Activated T-cell treated with anti-CD3 and anti-CD28 coated beads, Interleukin-2, amount 50 U/mL, for 1 hour (primary cell): Measurements from ENCODE around the gene FREM2.

Source experiments
- DNase-seq: peaks from one replicate; pipeline ENCODE4 v3.0.0-alpha.2; 2020

The FREM2 gene

DNA sequence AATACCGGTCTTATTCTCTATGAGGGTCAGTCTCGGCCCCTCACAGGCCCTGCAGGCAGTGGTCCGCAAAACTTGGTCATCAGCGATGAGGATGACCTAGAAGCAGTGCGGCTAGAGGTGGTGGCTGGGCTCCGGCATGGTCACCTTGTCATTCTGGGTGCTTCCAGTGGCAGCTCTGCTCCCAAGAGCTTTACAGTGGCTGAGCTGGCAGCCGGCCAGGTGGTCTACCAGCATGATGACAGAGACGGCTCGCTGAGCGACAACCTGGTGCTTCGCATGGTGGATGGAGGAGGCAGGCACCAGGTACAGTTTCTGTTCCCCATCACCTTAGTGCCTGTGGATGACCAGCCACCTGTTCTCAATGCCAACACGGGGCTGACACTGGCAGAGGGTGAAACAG lies 1.8 kb downstream of the FREM2 start:
- no peak for DNase-seq

DNA sequence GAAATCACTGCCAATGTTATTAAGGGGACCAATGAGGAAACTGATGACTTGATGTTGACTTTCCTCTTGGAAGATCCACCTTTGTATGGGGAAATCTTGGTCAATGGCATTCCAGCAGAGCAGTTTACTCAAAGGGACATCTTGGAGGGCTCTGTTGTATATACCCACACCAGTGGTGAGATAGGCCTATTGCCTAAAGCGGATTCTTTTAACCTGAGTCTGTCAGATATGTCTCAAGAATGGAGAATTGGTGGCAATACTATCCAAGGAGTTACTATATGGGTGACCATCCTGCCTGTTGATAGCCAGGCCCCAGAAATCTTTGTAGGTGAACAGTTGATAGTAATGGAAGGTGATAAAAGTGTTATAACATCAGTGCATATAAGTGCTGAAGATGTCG lies 3.4 kb downstream of the FREM2 start:
- DNase-seq = no peak

DNA sequence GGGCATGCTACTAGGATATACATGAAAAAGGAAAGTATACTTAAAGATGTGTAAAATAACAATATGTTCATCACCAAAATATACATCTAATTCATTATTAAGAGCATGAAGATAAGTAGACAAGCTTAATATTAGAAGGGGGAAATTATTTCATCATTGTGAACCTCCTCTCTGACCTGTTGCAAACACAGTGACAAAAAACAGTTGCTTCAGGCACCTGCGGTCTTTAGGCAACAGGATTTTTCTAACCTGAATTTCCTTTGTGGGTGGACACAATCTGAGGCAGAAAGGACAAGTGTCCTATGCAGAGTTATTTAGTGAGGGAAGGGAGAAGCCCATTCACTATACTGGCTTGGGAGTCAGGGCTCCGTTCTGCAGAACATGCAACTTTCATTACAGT lies 6.3 kb downstream of the FREM2 start:
- no peak for DNase-seq

DNA sequence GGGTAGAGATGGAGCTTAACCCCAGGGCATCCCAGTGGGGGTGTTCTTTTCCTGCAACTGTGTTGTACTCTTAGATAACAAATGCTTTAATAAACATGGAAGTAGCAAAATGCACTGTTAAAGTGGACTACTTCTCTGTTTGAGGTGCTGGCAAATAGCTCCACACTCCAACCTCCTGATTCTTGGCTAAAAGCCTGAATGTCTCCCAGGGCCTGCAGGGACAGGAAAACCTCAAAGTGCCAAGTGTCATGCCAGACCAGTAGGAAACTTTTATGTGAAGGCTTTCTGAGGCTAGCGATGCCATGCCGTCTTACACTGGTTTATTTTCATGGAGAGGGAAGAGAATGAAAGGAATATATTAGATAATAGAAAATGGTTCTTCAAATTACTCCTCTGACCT lies 6.8 kb downstream of the FREM2 start:
- DNase-seq = no peak

DNA sequence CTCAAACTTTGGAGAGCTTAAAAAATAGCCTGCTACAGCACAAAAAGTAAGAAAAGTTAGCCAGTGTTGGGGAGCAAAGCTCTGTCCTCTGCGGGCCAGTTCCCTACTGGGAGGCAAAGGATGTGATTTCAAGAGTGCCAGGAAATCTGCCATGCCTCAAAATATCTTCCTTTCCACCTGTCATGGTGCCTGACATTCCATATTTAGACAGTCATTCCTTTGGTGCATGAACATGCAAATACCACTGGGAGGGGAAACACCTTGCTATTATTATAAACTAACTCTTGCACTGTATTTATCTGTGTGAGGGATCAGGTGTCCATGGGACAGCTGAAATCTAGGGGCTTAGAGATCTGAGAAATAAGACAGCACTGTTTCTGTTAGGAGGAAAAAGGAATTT lies 10.3 kb downstream of the FREM2 start:
- no peak for DNase-seq

DNA sequence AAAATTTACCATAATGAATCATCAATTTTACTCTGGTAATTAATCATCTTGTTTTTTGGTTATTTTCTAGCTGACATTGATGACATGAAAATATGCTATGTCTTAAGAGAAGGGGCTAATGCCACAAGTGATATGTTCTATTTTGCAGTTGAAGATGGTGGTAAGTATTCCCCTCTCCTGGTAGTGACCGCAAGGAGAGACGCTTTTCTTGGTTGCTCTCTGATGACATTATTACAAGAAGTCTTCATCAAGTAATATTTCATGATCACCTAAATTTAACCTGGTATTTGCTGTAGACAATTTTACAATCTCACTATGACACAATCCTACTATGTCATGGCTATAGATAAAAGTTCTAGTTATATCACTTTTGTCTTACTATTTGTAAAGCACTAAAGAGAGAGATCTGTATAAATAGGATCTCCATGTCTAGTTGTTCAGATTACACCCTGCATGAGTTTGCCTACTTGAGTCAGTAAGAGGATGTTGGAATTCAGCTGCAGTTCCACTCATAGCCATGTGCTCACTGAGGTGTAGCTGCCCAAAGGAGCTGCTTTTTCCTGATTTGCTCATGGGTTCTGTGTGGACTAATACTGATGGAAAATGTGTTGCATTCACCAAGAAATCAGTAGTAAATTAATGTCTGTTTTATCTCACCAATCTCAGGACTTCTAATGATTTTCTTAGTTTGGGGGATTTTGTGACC lies 10.9 kb downstream of the FREM2 start:
- DNase-seq = no peak

DNA sequence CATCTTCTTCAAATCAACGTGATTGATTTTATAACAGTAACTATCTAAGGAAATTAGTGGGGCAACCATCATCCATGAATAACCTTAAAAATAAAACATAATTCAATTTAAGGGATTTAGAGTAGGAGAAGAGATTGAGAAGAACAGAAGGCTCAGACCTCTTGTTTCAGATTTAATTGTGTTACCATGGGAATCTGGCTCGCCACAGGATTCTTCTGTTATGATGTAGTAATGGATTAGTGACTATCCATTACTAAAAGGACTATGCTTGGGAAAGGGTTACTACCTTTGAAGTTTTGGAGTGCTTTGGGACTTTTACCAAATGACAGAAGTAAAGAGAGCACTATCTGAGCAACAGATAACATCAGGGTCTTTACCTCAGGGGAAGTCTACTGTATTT lies 13.2 kb downstream of the FREM2 start:
- DNase-seq = no peak

DNA sequence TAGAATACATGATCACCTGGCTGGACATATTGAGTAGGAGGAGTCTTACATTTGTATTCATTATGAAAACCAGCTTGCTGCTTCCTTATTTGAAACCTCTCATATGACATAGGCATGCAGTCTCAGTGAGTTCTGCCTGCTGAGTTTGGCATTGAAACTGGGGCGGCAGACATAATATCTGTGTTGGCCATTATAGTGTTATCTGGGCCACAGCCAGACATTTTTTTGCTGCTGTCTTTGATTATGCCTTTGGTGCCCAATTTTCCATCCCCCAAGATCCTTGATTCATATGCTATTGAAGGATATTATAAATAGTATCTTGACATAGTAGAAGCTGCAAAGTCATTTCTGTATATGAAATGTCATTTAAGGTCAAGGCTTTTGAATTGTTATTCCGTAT lies 15.8 kb downstream of the FREM2 start:
- no peak for DNase-seq

DNA sequence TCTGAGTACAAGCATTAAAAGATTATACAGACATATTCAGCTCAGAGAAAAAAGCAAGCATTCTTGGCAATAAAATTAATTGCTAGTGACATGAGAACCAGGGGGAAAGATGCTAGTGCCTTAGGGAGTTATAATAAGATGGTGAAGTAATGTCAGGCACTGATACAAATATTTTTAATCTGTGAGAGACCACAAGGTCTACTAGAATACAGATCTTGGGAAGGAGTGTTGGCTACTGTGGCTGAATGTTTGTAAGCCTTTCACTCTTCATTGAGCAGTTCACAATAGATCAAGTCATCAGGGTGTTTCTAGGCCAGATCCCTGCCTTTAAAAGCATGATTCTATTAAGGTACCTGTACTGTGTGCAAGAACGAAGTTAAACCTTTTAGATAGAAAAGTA lies 16.4 kb downstream of the FREM2 start:
- DNase-seq = no peak

DNA sequence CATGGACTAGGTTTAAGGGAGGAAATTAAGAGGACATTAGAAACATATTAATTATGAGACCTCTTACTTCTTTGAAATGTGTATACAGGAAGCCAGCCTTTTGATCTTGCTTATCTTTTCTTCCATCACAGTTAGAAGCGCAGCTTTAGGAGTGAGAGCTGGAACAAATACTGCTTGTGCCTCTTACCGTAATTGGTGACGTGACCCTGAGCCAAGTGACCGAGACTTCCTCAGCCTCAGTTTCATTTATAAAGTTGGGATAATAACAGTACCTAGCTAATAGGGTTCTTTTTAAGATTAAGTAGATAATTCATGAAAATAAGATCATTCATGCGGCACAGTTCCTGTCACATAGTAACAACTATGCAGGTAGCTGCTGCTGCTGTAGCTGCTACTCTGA lies 18.5 kb downstream of the FREM2 start:
- DNase-seq = no peak

DNA sequence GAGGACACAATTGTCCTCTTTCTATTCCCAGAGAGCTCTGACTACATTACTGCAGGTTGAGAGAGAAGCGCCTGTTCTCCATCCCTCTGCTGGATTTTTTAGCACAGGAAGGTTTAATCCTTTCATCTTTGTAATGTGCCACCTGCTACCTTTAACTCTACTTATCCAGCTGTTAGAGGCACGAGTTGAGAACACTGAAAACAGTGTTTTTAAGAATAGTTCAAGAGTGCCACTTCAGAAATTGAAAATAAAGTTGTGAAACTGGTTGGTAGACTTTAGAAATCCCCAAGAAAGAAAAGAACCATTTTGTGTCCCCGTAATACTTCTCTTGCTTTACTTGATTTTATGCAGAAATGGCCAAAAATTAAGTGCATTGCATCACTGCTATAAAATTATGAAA lies 20.6 kb downstream of the FREM2 start:
- no peak for DNase-seq

DNA sequence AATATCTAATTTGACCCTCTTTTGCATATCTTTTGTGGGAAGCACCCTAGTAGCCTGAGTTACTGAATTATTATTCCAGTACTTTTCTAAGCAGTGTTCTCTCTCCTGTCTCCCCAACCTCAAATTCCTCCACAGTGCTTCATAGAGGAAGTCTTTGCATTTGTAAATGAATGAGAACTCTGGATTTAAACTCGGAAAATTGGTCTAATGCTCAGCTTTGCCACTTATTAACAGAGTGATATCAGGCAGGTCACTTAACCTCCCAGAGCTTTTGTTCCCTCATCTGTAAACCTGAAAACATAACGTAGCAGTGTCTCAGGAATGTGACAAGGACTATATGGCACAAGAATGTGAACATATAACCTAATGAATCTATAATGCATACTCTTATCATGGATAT lies 26.2 kb downstream of the FREM2 start:
- no peak for DNase-seq

DNA sequence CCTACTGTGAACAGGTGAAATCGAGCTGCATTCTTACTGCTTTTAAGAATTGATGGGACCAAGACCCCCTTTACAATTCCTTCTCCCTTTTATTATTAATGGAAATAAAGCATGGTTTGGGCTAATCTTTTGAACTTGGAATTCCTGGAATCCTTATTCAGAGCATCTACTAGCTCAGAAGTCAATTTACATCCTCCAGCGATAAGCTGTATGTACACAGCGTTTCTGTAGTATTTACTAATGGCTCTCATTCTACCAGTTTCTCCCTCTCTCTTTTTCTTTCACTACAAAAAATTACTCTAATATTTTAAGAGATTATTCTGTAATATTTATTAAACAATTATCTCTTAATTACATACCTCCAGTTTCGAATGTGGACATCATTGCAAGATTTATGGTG lies 31.5 kb downstream of the FREM2 start:
- DNase-seq = no peak

DNA sequence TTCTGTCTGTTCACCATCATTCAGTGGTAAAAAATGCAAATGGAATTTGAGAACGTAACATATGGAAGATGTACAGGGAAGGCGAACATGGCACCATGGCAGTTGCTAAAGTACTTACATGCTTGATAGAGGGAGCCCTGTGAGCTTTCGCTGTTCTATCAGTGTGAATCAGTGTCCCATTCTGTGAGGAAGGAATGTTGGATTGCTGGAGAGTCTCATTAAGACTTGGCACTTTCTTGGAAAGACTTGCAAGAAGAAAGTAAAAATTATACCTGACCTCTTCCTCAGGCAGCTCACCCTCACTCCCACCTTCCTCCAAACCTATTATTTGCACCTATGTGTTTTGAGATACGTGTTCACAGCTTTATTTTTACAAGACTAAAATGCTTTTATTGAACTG lies 43.5 kb downstream of the FREM2 start:
- DNase-seq = no peak

DNA sequence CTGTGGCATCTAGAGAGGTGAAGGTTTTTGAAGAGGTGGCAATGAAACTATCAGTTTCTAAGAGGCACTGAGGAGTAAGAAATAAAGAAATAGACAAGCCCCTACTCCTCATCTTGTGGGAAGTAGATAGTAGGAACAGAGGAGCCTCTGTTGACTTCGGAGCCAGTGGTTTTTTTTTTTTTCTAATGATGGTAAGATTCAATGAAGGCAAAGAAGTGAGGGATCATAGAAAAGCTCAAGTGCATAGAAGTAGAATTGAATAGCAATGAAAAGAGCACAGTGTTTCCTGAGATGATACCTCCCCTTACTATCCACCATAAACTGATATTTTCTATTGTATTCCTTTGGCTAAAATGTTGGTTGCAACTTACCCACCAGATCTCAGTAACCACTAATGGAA lies 46.3 kb downstream of the FREM2 start:
- no peak for DNase-seq

DNA sequence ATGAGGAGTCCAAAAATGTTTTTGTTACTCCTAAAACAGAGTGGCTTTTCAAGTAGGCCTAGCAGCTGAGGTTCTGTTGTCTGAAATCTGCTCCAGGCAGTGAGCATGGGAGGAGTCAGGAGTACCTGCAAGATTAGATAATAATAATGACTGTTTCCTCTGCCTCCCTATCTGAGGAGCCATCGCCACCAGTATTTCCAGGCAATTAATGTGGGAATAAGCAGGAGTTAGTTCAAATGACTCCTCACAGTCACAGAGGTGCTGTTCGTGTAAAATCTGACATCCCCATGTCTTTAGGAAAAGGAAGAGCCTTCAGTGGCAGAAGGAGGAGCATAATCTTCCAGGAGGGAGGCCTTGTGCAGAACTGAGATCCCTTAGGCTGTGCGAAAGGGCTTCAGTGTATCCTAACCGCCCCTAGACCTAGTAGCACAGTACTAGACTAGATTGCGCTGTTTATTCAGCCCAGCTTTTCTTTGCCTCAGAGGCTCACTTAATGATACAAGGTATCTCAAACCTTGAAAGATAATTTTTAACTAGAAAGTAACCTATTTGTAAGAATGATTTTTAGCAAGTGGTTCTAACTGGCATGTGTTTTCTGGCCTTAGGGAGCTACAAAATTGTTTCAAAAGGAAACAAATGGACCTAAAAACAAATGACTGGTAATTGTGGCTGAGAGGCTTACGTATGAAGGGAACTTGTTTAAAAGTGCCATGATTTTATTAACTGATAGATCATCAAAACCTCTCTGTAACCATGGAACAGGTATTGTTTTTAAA lies 49.0 kb downstream of the FREM2 start:
- no peak for DNase-seq

DNA sequence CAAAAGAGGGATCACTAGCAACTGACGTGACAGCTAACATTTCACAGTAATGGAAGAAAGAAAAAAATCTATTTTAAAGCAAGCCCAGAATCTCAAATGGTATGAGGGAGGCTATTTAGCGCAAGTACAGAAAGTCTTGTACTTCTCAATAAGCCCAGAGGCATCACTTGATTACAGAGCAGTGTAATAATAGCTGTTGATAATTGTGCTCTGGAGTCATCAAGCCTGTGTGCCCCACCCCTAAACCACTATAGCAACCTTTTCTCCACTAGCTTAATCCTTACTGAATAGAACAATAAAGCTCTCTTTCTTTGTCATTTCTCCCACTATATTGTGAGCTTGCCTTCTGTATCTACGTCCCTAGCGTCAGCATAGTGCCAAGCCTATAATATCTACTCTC lies 56.6 kb downstream of the FREM2 start:
- no peak for DNase-seq

DNA sequence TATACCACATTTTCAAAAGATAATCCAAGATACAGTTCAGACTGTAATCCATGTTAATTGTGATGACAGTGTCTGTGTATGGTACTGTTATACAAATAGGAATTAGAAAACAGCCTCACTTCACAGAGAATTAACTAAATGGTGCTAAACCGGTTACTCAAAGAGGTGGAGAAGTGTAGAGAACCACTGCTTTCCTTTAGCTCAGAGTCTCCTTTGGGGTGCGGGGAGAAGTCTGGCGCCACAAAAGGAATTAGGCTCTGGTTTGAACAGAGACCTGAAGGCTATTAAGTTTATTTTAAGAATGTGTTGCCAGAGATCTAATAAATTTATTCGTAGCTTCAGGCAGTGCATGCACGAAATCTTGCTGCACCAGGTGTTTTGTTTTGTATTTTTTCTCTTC lies 65.8 kb downstream of the FREM2 start:
- no peak for DNase-seq

DNA sequence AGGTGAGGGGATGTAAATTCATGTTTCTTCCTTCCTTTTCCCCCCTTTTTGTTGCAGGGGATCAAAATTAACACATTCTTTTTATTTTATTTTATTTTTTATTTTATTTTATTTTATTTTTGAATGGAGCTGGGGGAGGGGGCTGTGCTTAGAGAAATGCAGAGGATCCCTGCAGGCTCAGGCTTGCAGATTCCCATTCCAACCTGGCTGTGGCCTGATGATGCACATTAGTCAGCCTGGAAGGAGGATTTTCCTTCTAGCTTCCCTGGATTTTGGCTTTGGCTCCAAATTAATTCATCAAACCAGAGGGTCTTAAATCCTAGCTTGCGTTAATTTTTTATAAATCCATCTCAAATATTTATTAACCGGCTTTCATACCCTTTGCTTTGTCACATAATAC lies 67.0 kb downstream of the FREM2 start:
- DNase-seq = no peak

DNA sequence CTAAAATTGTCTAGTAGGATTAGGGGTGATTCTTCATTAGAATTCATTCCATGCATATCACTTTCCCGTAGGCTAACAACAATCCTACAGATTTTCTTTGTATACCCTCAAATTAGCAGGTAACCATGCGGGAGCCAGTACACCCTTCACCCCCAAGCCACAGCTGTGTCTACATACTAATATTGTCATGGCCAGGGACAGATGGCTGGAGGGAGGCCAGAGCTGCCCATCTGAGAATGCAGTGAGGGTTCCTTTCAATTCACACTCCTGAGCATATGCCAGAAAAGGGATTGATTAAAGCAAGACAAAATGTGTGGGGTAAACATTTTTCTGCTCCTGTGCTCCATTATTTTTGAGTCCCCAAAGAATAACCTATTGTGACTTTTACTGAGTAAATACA lies 68.9 kb downstream of the FREM2 start:
- DNase-seq = no peak

DNA sequence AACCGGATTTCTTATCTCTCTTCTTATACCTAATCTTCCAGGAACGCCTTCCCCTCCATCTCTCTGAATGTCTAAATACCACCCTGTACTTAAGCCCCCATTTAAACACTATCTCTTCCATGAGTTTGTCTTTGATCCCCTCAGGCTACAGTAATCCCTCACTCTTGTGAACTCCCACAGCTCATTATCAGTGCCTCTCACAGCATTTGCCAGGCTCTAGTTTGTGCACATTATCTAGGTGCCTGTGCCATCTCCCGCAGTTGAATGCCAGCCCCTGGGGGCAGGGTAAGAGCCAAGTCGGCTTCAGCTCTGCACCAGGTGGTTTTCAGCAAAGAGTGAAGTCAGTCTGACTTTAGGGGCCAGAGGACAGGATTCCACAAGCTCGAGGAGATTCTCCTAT lies 71.4 kb downstream of the FREM2 start:
- DNase-seq = no peak

DNA sequence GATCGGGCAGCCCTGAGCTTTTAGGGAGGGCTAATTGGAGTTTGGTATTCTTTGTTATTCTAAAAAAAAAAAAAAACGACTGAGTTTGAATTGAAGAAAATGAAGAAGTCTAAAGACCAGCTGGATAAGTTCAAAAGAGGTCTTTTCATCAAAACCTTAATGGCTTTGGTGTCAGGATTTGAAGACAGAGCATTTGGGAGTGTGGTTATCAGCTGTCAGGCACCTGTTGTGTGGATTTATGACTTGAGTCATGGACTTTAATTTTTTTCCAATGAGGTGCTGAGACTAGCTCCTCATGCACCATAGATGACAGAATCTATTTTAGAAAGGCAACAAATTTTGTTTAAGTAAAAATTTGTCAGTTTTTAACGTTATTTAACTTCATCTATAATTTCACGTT lies 72.5 kb downstream of the FREM2 start:
- DNase-seq = no peak

DNA sequence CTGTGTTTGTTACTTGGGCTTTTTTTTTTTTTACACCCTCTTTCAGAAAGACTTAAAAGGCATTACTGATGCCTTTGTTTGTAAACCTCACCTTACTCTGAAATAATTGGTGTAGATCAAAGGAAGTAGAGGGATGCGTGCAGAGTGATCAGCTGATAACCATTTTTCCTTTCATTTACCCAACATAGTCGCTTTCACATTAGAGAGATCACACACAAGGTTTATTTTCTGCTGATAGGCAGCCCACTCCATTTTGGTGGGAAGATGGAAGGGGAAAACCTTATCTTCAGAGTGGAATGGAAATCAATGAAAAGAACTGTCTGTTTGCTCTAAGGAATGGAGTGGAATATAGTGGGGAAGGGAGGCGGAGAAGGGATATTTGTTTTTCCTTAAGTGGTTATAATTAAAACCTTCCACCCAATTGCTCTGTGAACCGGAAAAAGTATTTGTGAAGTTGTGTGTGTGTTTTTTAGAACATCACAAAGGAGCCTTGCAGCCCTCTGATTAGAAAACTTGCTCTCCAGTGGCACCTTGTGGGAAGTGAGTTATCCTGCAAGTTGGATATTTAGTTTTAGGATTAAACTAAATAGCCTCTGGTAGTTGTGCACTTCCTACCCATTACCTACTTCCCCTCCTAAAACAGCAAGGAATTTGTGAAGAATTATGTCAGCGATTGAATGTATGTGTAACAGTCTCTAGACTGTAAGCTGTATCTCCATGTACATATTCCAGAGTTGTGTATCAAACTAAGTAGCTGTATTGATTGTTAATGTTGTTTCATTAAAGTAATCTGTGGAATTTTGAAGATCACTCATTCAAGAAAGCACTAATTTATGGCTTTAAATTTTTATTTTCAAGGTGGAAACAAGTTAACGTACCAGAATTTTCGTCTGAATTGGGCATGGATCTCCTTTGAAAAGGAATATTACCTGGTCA lies 76.8 kb downstream of the FREM2 start:
- DNase-seq = no peak

DNA sequence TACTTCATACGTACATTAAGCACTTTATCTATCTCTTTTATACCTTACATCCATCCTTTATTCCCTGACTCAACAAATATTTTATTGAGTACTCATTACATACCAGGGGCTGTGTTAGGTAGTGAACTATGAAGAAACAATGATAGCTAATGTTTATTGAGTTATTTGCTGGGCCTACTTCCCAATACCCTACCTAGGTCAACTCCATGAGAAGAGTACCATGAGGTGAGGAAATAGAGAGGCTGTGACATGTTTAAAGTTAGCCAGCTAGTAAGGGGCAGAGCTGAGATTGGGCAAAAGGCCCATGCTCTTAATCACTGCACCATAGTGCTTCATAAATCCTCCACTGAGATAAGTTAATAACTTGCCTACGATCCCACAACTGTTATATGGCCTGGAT lies 79.9 kb downstream of the FREM2 start:
- no peak for DNase-seq
